NCI-H345 treated with DMSO at 0.1 percent for 48 hours (cell line): ENCODE measurements around the gene EAPP.
"Not testable (repeated sequence)": the region's sequence is repeated elsewhere in the genome, so short reads cannot be mapped to it uniquely, and the experiment has no call there.

Experiments used
- DNase-seq: peaks from one replicate; lab custom pipeline; 2025; ENCODE audit not compliant: unreplicated experiment; lab: John Stamatoyannopoulos, UW

The EAPP gene

DNA sequence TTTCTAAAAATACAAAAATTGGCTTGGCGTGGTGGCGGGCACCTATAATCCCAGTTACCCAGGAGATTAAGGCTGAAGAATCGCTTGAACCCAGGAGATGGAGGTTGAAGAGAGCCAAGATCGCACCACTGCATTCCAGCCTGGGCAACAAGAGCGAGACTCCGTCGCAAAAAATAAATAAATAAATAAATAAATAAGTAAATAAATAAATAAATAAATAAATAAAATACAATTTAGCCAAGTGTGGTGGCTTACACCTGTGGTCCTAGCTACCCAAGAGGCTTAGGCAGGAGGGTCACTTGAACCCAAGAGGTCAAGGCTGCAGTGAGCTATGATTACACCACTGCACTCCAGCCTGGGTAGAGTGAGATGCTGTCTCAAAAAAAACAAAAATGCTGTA, 51.0 kb downstream of the EAPP start:
- no peak for DNase-seq

DNA sequence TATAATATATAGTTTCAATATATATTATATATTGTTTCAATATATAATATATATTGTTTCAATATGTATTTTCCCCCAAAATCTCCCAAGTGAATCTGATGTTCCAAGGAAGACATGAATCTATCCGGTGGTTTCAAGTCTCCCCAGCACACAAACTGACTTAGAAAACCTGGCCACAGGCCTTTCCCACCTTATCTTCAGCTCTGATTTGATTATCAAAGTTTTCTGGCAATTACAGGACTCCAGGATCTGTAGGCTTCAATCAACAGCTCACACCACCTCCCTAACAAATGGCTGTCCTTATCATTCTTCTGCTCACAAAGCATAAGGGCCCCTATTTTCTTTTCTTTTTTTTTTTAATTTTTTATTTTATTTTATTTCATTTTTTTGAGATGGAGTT, 54.8 kb downstream of the EAPP start:
- no peak for DNase-seq

- DNase-seq = no peak
Measured at GRCh38 chr14:34482463-34482862, 57.0 kb downstream of the EAPP start.

DNA sequence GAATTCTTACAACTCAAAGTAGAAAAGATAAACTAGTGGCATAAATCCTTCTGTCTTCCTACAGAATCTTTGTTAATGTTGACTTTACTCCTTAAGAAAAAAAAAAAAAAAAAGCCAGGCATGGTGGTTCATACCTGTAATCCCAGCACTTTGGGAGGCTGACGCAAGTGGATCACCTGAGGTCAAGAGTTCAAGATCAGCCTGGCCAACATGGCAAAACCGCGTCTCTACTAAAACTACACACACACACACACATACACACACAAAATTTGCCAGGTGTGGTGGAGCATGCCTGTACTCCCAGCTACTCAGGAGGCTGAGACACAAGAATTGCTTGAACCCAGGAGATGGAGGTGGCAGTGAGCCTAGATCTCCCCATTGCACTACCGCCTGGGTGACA, 59.8 kb downstream of the EAPP start:
- DNase-seq = no peak

DNA sequence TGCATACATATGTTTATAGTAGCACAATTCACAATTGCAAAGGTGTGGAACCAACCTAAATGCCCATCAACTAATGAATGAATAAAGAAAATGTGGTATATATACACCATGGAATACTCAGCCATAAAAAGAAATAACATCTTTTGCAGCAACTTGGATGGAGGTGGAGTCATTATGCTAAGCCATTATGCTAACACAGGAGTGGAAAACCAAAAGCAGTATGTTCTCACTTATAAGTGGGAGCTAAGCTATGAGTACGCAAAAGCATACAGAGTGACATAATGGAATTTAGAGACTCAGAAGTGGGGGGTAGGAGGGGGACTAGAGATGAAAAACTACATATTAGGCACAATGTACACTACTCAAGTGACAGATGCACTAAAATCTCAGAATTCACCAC, 61.2 kb downstream of the EAPP start:
- DNase-seq = no peak

GRCh38 chr14:34476036-34476435, 63.5 kb downstream of the EAPP start:
- DNase-seq = not testable (repeated sequence)

GRCh38 chr14:34475163-34475562, 64.3 kb downstream of the EAPP start:
- DNase-seq = no peak

GRCh38 chr14:34474187-34474679, 65.3 kb downstream of the EAPP start:
- no peak for DNase-seq

DNA sequence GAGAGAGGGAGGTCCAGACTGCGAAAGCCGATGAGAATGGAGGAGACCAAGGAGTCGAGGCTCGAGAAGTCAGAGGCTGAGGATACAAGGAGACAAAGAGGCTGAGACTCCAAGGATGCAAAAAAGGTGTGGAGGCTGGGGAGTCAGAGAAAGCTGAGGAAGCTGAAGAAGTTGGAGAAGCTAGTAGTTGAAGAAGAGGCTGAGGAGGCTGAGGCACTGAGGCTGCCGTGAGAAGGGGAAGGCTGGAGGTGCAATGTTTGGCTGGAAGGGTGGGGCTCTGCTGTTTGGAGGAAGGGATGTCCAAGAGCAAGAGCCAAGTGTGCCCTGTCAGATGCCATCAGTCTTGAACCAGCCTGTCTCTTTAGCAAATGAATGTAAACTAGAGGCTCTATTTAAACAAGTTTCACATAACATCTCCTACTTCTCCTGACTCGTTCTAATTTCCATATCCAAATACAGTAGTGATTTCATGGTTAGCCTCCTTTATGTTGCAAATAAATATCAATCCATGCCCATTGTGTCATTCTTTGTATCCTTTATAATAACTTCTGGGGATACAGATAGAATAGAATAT, 66.7 kb downstream of the EAPP start:
- DNase-seq = no peak

DNA sequence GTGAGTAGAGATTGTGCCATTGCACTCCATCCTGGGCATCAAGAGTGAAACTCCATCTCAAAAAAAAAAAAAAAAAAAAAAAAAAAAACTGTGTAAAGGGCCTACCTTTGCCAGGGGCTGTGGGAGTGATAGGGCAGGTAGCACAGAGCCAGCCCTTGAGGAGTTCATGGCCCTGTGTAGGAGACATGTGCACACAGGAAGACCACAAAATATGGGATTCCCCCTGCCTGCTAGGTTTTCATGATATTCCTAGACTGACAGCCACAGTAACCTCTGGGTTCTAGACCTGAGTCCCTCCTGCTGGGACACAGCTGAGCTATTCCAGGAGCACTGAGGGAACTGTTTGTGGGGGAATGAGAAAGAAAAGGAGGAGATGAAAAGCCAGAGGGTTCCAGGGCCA, 69.2 kb downstream of the EAPP start:
- DNase-seq = no peak

DNA sequence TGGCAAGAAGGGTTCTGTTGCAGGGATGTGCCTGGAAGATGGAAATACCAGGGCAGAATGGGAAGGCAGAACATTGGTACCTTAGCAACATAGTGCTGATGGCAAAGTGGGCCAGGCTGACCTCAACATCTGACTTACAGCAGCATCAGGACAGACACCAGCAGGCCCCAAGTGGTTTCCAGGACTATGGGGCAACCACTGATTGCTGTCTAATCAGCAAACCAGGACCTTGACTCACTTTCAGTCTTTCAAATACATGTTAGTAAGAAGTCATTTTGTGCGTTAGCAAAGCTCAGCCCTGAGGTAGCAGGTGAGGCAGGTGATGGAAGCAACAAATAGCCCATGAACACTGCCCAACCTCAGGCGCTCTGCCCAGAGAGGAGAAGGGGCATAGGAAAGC, 72.8 kb downstream of the EAPP start:
- no peak for DNase-seq
